CD14-positive monocyte (primary cell): ENCODE results near the gene TBC1D4. TPM values are rescaled to one million over a fixed set of nuclear protein-coding genes. Genes with fewer than 3 reads are reported as not detected.

ENCODE experiments used
- DNase-seq, 3 donors: peaks; one replicate each; pipeline ENCODE4 v3.0.0-alpha.2; 2011 to 2022
- H2AFZ ChIP-seq: 2 replicates; pipeline ENCODE4 v1.6.0; 2012; ENCODE audit warnings: mild to moderate bottlenecking, low read depth, low read length, inconsistent platforms; ENCODE audit not compliant: insufficient read depth, poor library complexity, severe bottlenecking
- H3K27ac ChIP-seq, 2 donors: 1 replicate in 1 of 2; 2 replicates in 1 of 2; pipeline ENCODE4 v1.5.1; 2012 to 2013; ENCODE audit warnings: low read length in 2 of 2, control low read depth in 1 of 2, inconsistent platforms in 1 of 2, low read depth in 1 of 2, mild to moderate bottlenecking in 1 of 2
- H3K27me3 ChIP-seq, 2 donors: one replicate each; pipeline versions ENCODE4 v1.6.0 to v1.6.1; 2011 to 2013; ENCODE audit warnings: low read length in 2 of 2; ENCODE audit not compliant: control insufficient read depth in 2 of 2, insufficient read depth in 2 of 2
- H3K36me3 ChIP-seq, 2 donors: replicated peaks in 1 of 2; 1 replicate in 1 of 2; 2 replicates in 1 of 2; pipeline versions ENCODE4 v1.5.1 to v1.6.1; 2012 to 2013; ENCODE audit warnings: low read length in 2 of 2, control low read depth in 1 of 2, inconsistent platforms in 1 of 2, mild to moderate bottlenecking in 1 of 2; ENCODE audit not compliant: insufficient read depth in 2 of 2, control insufficient read depth in 1 of 2
- H3K4me1 ChIP-seq, 2 donors: 1 replicate in 1 of 2; 2 replicates in 1 of 2; pipeline versions ENCODE4 v1.5.1 to v1.6.1; 2012 to 2013; ENCODE audit warnings: low read length in 2 of 2, control low read depth in 1 of 2, inconsistent platforms in 1 of 2, mild to moderate bottlenecking in 1 of 2, moderate library complexity in 1 of 2; ENCODE audit not compliant: insufficient read depth in 2 of 2, control insufficient read depth in 1 of 2
- H3K4me2 ChIP-seq: replicated peaks from 2 replicates; pipeline ENCODE3; 2012; ENCODE audit warnings: low read length, moderate library complexity, mild to moderate bottlenecking; ENCODE audit not compliant: poor library complexity, severe bottlenecking; ENCODE audit errors: extremely low read depth
- H3K4me3 ChIP-seq, 3 experiments: fragments of 200-600 bp in 1 of 3; sonication (generic) in 1 of 3; replicated peaks in 1 of 3; 1 replicate in 2 of 3; 2 replicates in 1 of 3; pipeline ENCODE4 v1.5.1; 2011 to 2013; ENCODE audit warnings: low read length in 3 of 3, mild to moderate bottlenecking in 3 of 3, control low read depth in 2 of 3, low read depth in 2 of 3, inconsistent platforms in 1 of 3, moderate library complexity in 1 of 3
- H3K79me2 ChIP-seq: 2 replicates; pipeline ENCODE4 v1.6.0; 2012; ENCODE audit warnings: mild to moderate bottlenecking, control low read depth, inconsistent platforms, low read length, moderate library complexity; ENCODE audit not compliant: insufficient read depth
- H3K9ac ChIP-seq: 2 replicates; pipeline ENCODE4 v1.6.0; 2017; ENCODE audit warnings: low read length, mild to moderate bottlenecking; ENCODE audit not compliant: insufficient read depth, poor library complexity, severe bottlenecking
- H3K9me3 ChIP-seq, 2 donors: replicated peaks in 1 of 2; 1 replicate in 1 of 2; 2 replicates in 1 of 2; pipeline versions ENCODE4 v1.5.1 to v1.6.1; 2012 to 2013; ENCODE audit warnings: low read length in 2 of 2, control low read depth in 1 of 2; ENCODE audit not compliant: control insufficient read depth in 1 of 2, insufficient read depth in 1 of 2
- H4K20me1 ChIP-seq: 2 replicates; pipeline ENCODE4 v1.6.0; 2012; ENCODE audit warnings: mild to moderate bottlenecking, low read length, control low read depth, moderate library complexity; ENCODE audit not compliant: insufficient read depth
- H3K27ac Mint-ChIP-seq, 7 donors: one replicate each; pipeline ENCODE4 v1.8.0; 2020; ENCODE audit warnings: mild to moderate bottlenecking in 7 of 7, mixed read lengths in 7 of 7, moderate library complexity in 6 of 7, inconsistent platforms in 2 of 7
- H3K27me3 Mint-ChIP-seq, 3 donors: one replicate each; pipeline ENCODE4 v1.8.0; 2021 to 2022; ENCODE audit warnings: low read depth in 3 of 3, mild to moderate bottlenecking in 3 of 3, mixed read lengths in 3 of 3, moderate library complexity in 3 of 3, inconsistent platforms in 1 of 3
- H3K36me3 Mint-ChIP-seq, 2 donors: one replicate each; pipeline ENCODE4 v1.8.0; 2020; ENCODE audit warnings: mixed read lengths in 2 of 2, inconsistent platforms in 1 of 2, mild to moderate bottlenecking in 1 of 2
- H3K4me1 Mint-ChIP-seq: one replicate; pipeline ENCODE4 v1.8.0; 2020; ENCODE audit warnings: mild to moderate bottlenecking, mixed read lengths
- H3K4me3 Mint-ChIP-seq, 2 donors: one replicate each; pipeline ENCODE4 v1.8.0; 2020; ENCODE audit warnings: mild to moderate bottlenecking in 2 of 2, mixed read lengths in 2 of 2, moderate library complexity in 1 of 2
- H3K9me3 Mint-ChIP-seq, 7 donors: one replicate each; pipeline ENCODE4 v1.8.0; 2020 to 2022; ENCODE audit warnings: mixed read lengths in 7 of 7, mild to moderate bottlenecking in 6 of 7, moderate library complexity in 6 of 7, inconsistent platforms in 2 of 7
- WGBS: methylation state at CpG from one replicate; pipeline ENCODE4 v1.1.5; 2013; ENCODE audit warnings: missing lambda C conversion rate; ENCODE audit not compliant: insufficient coverage; 5-methylcytosine and 5-hydroxymethylcytosine counted together
- intact Hi-C, 2 donors: fragments of 100-400 bp; cut with micrococcal nuclease; formaldehyde crosslinking; loops; one replicate each; pipeline versions ENCODE4 v1.15.0 to v1.15.1; 2023
- polyA plus RNA-seq, 3 donors: library from polyadenylated mRNA; depleted of rRNA in 1 of 3; unstranded in 2 of 3; stranded (reverse) in 1 of 3; fragments of 300-500 nt in 2 of 3; fragments of >200 nt in 1 of 3; fragmentation: Illumina TruSeq in 2 of 3; gene quantifications; 1 replicate in 2 of 3; 2 replicates in 1 of 3; pipeline ENCODE4 v1.2.3, GENCODE V29; 2012 to 2021
- TF ChIP-seq, protein P1 (sequence below): fragments of 200-600 bp; IDR thresholded peaks from one replicate; pipeline ENCODE4 v1.8.0; 2022; ENCODE audit warnings: antibody characterized with exemption, mild to moderate bottlenecking

TBC1D4 gene
- polyA plus RNA-seq, 3 donors, result 2.0 to 6.7 (median 2.5) TPM

DNA sequence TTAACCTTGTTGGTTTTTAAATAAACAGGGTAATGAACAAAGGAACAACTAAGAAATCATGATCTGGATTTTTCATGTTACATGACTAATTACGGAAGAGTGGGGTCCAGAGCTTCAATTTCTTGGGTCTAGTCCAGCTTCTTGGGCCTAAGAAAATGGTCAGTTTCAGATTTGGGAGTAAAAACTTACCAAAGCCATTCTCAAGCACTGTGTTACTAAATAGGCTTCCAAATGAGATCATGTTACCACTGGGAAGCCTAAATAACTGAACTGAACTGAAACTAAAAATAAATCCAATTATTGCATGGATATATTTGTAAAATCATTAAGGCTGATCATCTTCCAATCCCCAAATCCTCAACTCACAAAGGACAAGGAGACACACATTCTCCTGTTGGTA, 13.9 kb downstream of the TBC1D4 start:
- Histone ChIP-seq H3K79me2 (no peaks in the 10 kb centered on the region), H3K4me2 (no peak overlapping the region), H4K20me1 (no peaks in the 10 kb centered on the region), H3K4me3 (no peak overlapping the region), H3K27ac (no peak overlapping the region), H3K27me3 (no peaks in the 10 kb centered on the region), H3K36me3 (no peaks in the 10 kb centered on the region), H3K9me3 (no peaks in the 10 kb centered on the region), H3K4me1 (no peaks in the 10 kb centered on the region), H2AFZ (no peak overlapping the region), H3K9ac (no peak overlapping the region)
- TF ChIP-seq, protein P1, sequence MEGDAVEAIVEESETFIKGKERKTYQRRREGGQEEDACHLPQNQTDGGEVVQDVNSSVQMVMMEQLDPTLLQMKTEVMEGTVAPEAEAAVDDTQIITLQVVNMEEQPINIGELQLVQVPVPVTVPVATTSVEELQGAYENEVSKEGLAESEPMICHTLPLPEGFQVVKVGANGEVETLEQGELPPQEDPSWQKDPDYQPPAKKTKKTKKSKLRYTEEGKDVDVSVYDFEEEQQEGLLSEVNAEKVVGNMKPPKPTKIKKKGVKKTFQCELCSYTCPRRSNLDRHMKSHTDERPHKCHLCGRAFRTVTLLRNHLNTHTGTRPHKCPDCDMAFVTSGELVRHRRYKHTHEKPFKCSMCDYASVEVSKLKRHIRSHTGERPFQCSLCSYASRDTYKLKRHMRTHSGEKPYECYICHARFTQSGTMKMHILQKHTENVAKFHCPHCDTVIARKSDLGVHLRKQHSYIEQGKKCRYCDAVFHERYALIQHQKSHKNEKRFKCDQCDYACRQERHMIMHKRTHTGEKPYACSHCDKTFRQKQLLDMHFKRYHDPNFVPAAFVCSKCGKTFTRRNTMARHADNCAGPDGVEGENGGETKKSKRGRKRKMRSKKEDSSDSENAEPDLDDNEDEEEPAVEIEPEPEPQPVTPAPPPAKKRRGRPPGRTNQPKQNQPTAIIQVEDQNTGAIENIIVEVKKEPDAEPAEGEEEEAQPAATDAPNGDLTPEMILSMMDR, result no peak
- Mint-ChIP-seq H3K27me3 (peaks cover 0 to 4% (median 1%) of the 10 kb centered on the region in 3 donors), H3K36me3 (no peaks in the 10 kb centered on the region), H3K4me1 (no peaks in the 10 kb centered on the region), H3K27ac (no peak overlapping the region), H3K9me3 (peaks cover 0 to 8% (median 5%) of the 10 kb centered on the region in 7 donors), H3K4me3 (no peak overlapping the region)
- intact Hi-C loops, result no loop called here
- WGBS, result 100% methylated on average over 1 of the region's 1 CpG
- DNase-seq, result no peak

DNA sequence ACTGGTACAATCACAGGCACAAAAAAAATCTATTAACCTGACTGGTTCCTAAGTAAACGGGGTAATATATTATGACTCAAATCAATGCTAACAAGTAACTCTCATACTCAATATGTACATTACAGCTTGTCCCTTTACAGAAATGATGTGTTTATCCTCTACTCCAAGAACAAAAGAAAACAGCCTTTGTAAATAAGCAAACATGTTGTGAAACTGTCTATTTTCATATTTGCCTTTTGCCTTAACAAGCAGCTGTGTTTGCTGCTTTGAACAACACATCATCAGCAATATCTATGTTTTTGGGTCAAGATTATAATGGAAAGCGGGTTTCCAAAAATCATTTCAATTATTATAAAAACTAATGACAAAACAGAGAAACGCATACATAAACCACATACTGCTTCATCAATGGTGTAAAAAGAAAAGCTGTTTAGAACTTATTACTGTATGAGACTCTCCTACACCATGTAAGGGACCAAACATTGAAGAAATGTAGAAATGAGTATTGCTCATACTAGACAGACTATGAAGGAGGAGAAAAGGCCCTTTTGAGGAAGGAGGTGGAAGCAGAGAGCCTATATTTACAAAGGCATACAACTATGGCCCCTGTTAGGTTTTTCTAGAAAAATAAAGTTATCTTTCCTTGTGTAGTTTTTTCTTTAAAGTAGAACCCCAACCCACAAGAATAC, 14.8 kb downstream of the TBC1D4 start:
- H3K4me1 Mint-ChIP-seq, result no peaks in the 10 kb centered on the region
- Histone ChIP-seq H3K27ac (no peak overlapping the region), H3K9me3 (no peaks in the 10 kb centered on the region), H2AFZ (no peak overlapping the region), H3K36me3 (no peaks in the 10 kb centered on the region), H3K79me2 (no peaks in the 10 kb centered on the region), H3K27me3 (no peaks in the 10 kb centered on the region), H3K4me2 (no peak overlapping the region), H3K4me1 (no peaks in the 10 kb centered on the region), H3K4me3 (no peak overlapping the region), H3K9ac (no peak overlapping the region), H4K20me1 (no peaks in the 10 kb centered on the region)
- WGBS, result no CpG with 5 or more reads among the region's 3 CpGs
- no peak overlapping the region for H3K27ac Mint-ChIP-seq
- H3K36me3 Mint-ChIP-seq, result no peaks in the 10 kb centered on the region
- H3K4me3 Mint-ChIP-seq, result no peak overlapping the region
- peaks cover 0 to 2% (median 1%) of the 10 kb centered on the region in 3 donors for H3K27me3 Mint-ChIP-seq
- peaks cover 0 to 8% (median 5%) of the 10 kb centered on the region in 7 donors for H3K9me3 Mint-ChIP-seq
- no peak for DNase-seq
- TF ChIP-seq, protein P1, result no peak
- intact Hi-C loops, result no loop called here
